ENCODE data around the gene ETV1. TPM values are rescaled to one million over a fixed set of nuclear protein-coding genes. Genes with fewer than 3 reads are reported as not detected.

Gene ETV1
- total RNA-seq, 6 experiments from 2014 or later = 3.3 to 8.2 (median 5.6) TPM

- no peaks in the 10 kb centered on the region for H3K27me3 ChIP-seq
- TF ChIP-seq POLR2A (IDR thresholded peaks at IDR 0.05) (no peak), CTCF (IDR thresholded peaks at IDR 0.05) (no peak)
- DNase-seq (no peak), ATAC-seq (no peak)
- no peaks in the 10 kb centered on the region for H3K9me3 ChIP-seq
- H3K4me1 ChIP-seq = no peaks in the 10 kb centered on the region
- no peak overlapping the region for H3K27ac ChIP-seq
- no peak overlapping the region for H3K4me3 ChIP-seq
- 71% methylated on average over 3 of the region's 3 CpGs for WGBS (ENCODE audit: insufficient coverage, low coverage, low lambda C conversion rate, missing lambda C conversion rate)
- intact Hi-C loops (cut with DNase I) = no loop called here
- no peaks in the 10 kb centered on the region for H3K36me3 ChIP-seq
Observed at GRCh38 chr7:14021069-14021468, 31.6 kb upstream of the ETV1 start.

- TF ChIP-seq POLR2A (IDR thresholded peaks at IDR 0.05) = no peak
- TF ChIP-seq CTCF (IDR thresholded peaks at IDR 0.05) = no peak
- intact Hi-C loops (cut with DNase I) = no loop called here
- H3K4me3 ChIP-seq = no peak overlapping the region
- ATAC-seq = no peak
- H3K27ac ChIP-seq = no peak overlapping the region
- no peaks in the 10 kb centered on the region for H3K36me3 ChIP-seq
- H3K27me3 ChIP-seq = no peaks in the 10 kb centered on the region
- no peaks in the 10 kb centered on the region for H3K4me1 ChIP-seq
- no peaks in the 10 kb centered on the region for H3K9me3 ChIP-seq
- no peak for DNase-seq
- 48% methylated on average over 2 of the region's 2 CpGs for WGBS (ENCODE audit: insufficient coverage, low coverage, low lambda C conversion rate, missing lambda C conversion rate)
Observed at GRCh38 chr7:14020339-14020900, 31.0 kb upstream of the ETV1 start.

- intact Hi-C loops (cut with DNase I) = no loop called here
- Histone ChIP-seq H3K4me3 (no peak overlapping the region), H3K36me3 (no peaks in the 10 kb centered on the region), H3K27me3 (no peaks in the 10 kb centered on the region), H3K9me3 (no peaks in the 10 kb centered on the region), H3K27ac (no peak overlapping the region), H3K4me1 (no peaks in the 10 kb centered on the region)
- DNase-seq = no peak
- TF ChIP-seq CTCF (IDR thresholded peaks at IDR 0.05) (no peak), POLR2A (IDR thresholded peaks at IDR 0.05) (no peak)
- ATAC-seq = no peak
- 82% methylated on average over 5 of the region's 5 CpGs for WGBS (ENCODE audit: insufficient coverage, low coverage, low lambda C conversion rate, missing lambda C conversion rate)
Observed at GRCh38 chr7:14018751-14019150, 29.3 kb upstream of the ETV1 start.

GRCh38 chr7:14016950-14017349 lies 27.5 kb upstream of the ETV1 start:
- no peak overlapping the region for H3K27ac ChIP-seq
- intact Hi-C loops (cut with DNase I) = no loop called here
- H3K9me3 ChIP-seq = no peaks in the 10 kb centered on the region
- ATAC-seq = no peak
- 78% methylated on average over 2 of the region's 2 CpGs for WGBS (ENCODE audit: insufficient coverage, low coverage, low lambda C conversion rate, missing lambda C conversion rate)
- no peak for DNase-seq
- H3K4me1 ChIP-seq = no peaks in the 10 kb centered on the region
- H3K36me3 ChIP-seq = no peaks in the 10 kb centered on the region
- H3K4me3 ChIP-seq = no peak overlapping the region
- TF ChIP-seq POLR2A (IDR thresholded peaks at IDR 0.05) = no peak
- no peak for TF ChIP-seq CTCF (IDR thresholded peaks at IDR 0.05)
- no peaks in the 10 kb centered on the region for H3K27me3 ChIP-seq

- no peak for DNase-seq
- intact Hi-C loops (cut with DNase I) = no loop called here
- H3K27me3 ChIP-seq = no peaks in the 10 kb centered on the region
- no peak overlapping the region for H3K27ac ChIP-seq
- ATAC-seq = no peak
- WGBS (ENCODE audit: insufficient coverage, low coverage, low lambda C conversion rate, missing lambda C conversion rate) = 63% methylated on average over 1 of the region's 1 CpG
- no peaks in the 10 kb centered on the region for H3K36me3 ChIP-seq
- H3K4me3 ChIP-seq = no peak overlapping the region
- no peaks in the 10 kb centered on the region for H3K9me3 ChIP-seq
- TF ChIP-seq POLR2A (IDR thresholded peaks at IDR 0.05) = no peak
- TF ChIP-seq CTCF (IDR thresholded peaks at IDR 0.05) = no peak
- H3K4me1 ChIP-seq = no peaks in the 10 kb centered on the region
Observed at GRCh38 chr7:14013898-14014297, 24.4 kb upstream of the ETV1 start.

Measured in right lobe of liver (tissue), 6 donors.